Posterior vena cava (tissue), 2 donors: ENCODE data around the gene ZNF821. TPM values are rescaled to one million over a fixed set of nuclear protein-coding genes. Genes with fewer than 3 reads are reported as not detected.
A peak's percentile ranks its signal among the peaks of the same experiment; 100 is the strongest.
"Not testable (repeated sequence)": the region's sequence is repeated elsewhere in the genome, so short reads cannot be mapped to it uniquely, and the experiment has no call there.

Source experiments
- DNase-seq: peaks from one replicate; pipeline ENCODE4 v3.0.0-alpha.2; 2020; ENCODE audit warnings: low spot score
- intact Hi-C, 2 donors: fragments of 100-400 bp; cut with DNase I; formaldehyde crosslinking; loops; one replicate each; pipeline versions ENCODE4 v1.14.1 to v1.14.2; 2022 to 2023
- total RNA-seq, 2 donors: library from RNA; stranded (reverse); fragmentation: NEBNext Ultra II Directional; extraction: Animal tissue kit (Norgen Biotek cat#: 25700); gene quantifications; one replicate each; pipeline ENCODE4 v1.2.1, GENCODE V29; 2021
- donor health status: DM: yes; HTN: yes; CAD: no.
- donor health status: DM: yes; HTN: yes; CAD: no.

The ZNF821 gene
- total RNA-seq, 2 donors from 2014 or later: 5.7 to 6.1 TPM

GRCh38 chr16:71869089-71869488, 14.9 kb downstream of the ZNF821 start:
- DNase-seq: no peak
- intact Hi-C loops: no loop called here

- DNase-seq: no peak
- intact Hi-C loops: no loop called here
Measured at GRCh38 chr16:71867939-71868338, 16.0 kb downstream of the ZNF821 start.

- DNase-seq, intact Hi-C loops: not testable (repeated sequence)
Measured at GRCh38 chr16:71867175-71867574, 16.8 kb downstream of the ZNF821 start.

- intact Hi-C loops: no loop called here
- no peak for DNase-seq
Measured at GRCh38 chr16:71865173-71865863, 18.7 kb downstream of the ZNF821 start.

DNA sequence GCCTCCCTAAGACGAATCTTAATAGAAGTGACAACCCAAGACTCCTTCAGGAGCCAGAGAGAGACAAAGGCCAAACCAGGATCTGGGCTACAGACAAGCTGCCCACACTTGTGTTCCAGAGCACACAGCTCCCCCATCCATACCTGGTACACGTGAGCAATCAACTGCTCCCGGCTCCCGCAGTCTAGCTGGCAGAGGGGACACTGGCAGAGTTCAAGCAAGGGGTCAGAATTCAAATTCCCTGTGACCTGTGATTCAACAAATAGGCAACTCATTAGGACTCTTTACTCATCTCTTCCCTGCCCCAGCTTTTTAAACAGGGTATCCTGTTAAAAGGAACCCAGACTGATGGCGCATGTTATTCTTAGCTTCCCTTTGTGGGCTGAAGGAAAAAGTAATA, 20.0 kb downstream of the ZNF821 start:
- DNase-seq: no peak
- intact Hi-C loops: no loop called here

- no peak for DNase-seq
- intact Hi-C loops: no loop called here
Measured at GRCh38 chr16:71859762-71860521, 24.0 kb downstream of the ZNF821 start.

- intact Hi-C loops: no loop called here
- DNase-seq: no peak
Measured at GRCh38 chr16:71855937-71856662, 27.9 kb downstream of the ZNF821 start.

- intact Hi-C loops: no loop called here
- DNase-seq: no peak
Measured at GRCh38 chr16:71854369-71854948, 29.5 kb downstream of the ZNF821 start.

DNA sequence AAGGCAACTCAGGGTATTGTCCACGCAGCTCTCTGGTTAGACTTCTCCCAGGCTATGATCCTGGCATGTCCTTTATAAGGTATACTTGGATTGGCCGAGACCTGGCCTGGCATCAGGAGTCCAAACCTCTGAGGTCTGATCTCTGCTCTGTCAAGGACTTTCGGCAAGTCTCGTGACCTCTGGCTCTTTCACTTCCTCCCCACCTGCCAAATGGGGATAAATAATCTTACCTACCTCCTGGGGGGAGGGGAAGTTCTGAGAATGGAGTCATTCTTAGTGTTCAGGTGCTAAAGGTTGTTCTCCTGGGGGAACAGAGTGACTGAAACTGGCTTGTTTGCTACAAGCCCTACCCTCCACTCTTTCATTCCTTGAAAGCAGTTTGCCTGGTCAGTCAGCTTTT, 30.6 kb downstream of the ZNF821 start:
- intact Hi-C loops: no loop called here
- no peak for DNase-seq

- intact Hi-C loops: no loop called here
- DNase-seq: no peak
Measured at GRCh38 chr16:71852561-71852960, 31.4 kb downstream of the ZNF821 start.

GRCh38 chr16:71852158-71852557, 31.8 kb downstream of the ZNF821 start:
- DNase-seq: no peak
- intact Hi-C loops: no loop called here

GRCh38 chr16:71851746-71852145, 32.2 kb downstream of the ZNF821 start:
- DNase-seq: no peak

GRCh38 chr16:71848622-71849021, 35.4 kb downstream of the ZNF821 start:
- intact Hi-C loops: loop anchor here in 1 of 2 donors (5.0 kb wide), 1 partner anchor 36 kb away; no protein-coding TSS in a partner anchor
- no peak for DNase-seq

More at GRCh38 chr16:71851746-71852145, 32.2 kb downstream of the ZNF821 start:
- intact Hi-C loops: no loop called here

GRCh38 chr16:71847096-71847495, 36.9 kb downstream of the ZNF821 start:
- DNase-seq: no peak
- intact Hi-C loops: loop anchor here in 1 of 2 donors (5.0 kb wide), 1 partner anchor 35 kb away; no protein-coding TSS in a partner anchor

DNA sequence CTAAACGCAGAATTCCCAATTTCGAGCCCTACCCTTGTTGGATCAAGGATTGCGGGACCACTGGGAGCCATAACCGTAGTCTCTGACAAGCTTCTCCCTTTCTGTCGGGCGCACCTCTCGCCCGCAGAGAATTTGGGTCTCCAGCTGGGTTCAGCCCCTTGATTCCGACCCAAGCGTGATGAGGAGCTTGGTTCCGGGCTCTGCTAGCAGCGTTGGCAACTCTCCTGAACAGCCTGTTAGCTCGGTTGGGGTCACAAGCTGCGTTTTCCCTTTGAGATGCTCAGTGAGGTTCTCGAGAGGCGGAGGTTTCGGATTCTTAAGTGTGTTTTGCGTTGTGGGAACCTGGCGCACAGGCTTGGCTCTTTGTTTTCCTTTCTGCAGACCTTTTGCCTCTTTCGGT, 37.6 kb downstream of the ZNF821 start:
- no peak for DNase-seq
- intact Hi-C loops: loop anchor here in 1 of 2 donors (5.0 kb wide), 1 partner anchor 34 kb away; no protein-coding TSS in a partner anchor

- intact Hi-C loops: loop anchor here in 1 of 2 donors (5.0 kb wide), 1 partner anchor 34 kb away; no protein-coding TSS in a partner anchor
- peak; percentile 96 for DNase-seq
Measured at GRCh38 chr16:71845639-71846430, 38.1 kb downstream of the ZNF821 start, which contains the start of gene ATXN1L. Gene ATXN1L (plus strand): TSS chr16:71845976. CDS start chr16:71849741, 3,765 bp downstream.

- intact Hi-C loops: no loop called here
- DNase-seq: no peak
Measured at GRCh38 chr16:71843572-71843971, 40.4 kb downstream of the ZNF821 start.

- DNase-seq: no peak
- intact Hi-C loops: no loop called here
Measured at GRCh38 chr16:71840052-71840451, 43.9 kb downstream of the ZNF821 start.

GRCh38 chr16:71837150-71837549, 46.8 kb downstream of the ZNF821 start:
- no peak for DNase-seq
- intact Hi-C loops: no loop called here
